Stimulated activated CD4-positive, alpha-beta T cell treated with anti-CD3 and anti-CD28 coated beads, Interleukin-1b, Interleukin-23, amount 100 ng/mL, for 48 hours (primary cell): ENCODE data around the gene PTPRG.

Experiments used
- DNase-seq: peaks from one replicate; pipeline ENCODE4 v3.0.0-alpha.2; 2020

PTPRG gene

DNA sequence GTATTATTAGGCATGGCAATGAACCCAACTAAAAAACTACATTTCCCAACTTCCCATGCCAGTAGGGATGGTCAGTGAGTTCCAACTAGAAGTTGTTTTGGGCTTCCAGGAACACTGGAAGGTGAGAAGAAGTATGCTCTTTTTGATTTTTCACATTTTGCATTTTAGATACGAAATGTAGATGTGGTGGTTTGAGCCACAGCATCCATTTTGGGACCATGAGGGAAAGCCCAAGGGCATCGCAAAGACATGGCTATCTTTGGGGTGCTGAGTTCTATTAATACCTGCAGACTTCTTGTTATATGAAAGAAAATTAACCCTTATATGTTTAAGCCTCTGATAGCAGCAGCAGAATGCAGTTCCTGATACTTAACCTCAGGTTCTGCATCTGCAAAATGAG is 62.9 kb downstream of the PTPRG start:
- no peak for DNase-seq

GRCh38 chr3:61625429-61625828 is 64.1 kb downstream of the PTPRG start:
- DNase-seq = no peak

DNA sequence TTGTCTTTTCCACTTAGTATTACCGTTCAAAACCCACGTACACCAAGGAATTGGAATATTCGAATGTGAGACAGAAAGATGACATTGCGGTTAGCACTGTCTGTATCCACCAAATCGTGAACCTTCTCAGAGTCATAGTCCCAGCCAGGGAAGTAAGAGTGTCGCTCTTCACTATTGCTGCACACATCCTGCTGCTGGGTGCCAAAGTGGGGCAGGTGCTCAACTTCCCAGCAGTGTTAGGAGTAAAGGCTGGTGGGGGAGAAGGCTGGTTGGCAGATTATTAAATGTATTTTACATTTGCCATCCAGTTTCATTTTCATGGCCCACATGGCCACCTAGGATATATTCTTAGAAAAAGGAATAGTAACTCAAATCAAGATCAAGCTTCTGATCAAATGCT is 65.1 kb downstream of the PTPRG start:
- DNase-seq = no peak

GRCh38 chr3:61627768-61628185 is 66.4 kb downstream of the PTPRG start:
- no peak for DNase-seq

DNA sequence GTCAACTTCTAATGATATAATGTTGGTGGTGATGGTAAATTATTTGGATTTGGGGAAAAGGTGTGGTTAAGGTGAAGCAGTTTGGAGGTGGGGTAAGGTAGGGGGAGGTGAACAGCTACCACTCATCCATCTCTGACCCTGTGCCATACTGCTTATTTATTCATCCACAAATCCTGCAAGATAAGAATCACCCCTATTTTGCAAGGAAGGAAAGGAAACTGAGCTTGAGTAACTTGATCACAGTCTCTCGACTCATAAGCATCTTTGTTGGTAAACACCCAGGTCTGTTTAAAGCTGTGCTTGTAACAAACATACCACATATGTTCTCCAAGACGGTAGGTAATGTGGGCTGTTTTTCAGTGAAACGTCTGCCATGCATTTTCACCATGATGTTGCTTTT is 67.3 kb downstream of the PTPRG start:
- DNase-seq = no peak

GRCh38 chr3:61629442-61629841 is 68.1 kb downstream of the PTPRG start:
- no peak for DNase-seq

- DNase-seq = no peak
Measured at GRCh38 chr3:61631108-61631769, 69.9 kb downstream of the PTPRG start.

DNA sequence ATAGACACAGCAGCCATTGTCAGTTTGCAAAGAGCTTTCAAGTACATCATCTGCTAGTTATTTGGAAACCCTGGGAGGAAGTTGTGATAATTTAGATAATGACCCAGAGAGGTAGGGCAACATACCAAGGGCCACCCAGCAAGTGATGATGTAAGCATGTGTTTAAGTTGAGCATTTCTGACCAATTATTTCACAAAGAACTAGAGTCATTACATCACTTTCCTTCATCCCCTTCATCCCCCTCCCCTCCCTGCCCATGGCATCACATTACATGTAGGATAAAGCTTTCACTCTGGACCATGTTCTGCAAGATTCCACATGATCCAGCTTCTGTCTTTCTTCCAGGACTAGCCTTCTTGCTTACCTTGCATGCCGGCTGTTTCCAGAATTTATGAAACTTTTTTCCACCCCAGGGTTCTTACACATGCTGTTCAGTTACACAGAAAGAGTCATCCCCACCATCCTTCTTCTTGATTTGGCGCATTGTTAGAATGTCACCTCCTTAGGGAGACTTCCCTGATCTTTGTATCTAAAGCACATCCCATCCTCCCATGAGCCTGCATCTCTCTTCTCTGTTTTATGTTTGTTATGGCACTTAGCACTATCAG is 71.3 kb downstream of the PTPRG start:
- no peak for DNase-seq

GRCh38 chr3:61634678-61635077 is 73.3 kb downstream of the PTPRG start:
- no peak for DNase-seq

DNA sequence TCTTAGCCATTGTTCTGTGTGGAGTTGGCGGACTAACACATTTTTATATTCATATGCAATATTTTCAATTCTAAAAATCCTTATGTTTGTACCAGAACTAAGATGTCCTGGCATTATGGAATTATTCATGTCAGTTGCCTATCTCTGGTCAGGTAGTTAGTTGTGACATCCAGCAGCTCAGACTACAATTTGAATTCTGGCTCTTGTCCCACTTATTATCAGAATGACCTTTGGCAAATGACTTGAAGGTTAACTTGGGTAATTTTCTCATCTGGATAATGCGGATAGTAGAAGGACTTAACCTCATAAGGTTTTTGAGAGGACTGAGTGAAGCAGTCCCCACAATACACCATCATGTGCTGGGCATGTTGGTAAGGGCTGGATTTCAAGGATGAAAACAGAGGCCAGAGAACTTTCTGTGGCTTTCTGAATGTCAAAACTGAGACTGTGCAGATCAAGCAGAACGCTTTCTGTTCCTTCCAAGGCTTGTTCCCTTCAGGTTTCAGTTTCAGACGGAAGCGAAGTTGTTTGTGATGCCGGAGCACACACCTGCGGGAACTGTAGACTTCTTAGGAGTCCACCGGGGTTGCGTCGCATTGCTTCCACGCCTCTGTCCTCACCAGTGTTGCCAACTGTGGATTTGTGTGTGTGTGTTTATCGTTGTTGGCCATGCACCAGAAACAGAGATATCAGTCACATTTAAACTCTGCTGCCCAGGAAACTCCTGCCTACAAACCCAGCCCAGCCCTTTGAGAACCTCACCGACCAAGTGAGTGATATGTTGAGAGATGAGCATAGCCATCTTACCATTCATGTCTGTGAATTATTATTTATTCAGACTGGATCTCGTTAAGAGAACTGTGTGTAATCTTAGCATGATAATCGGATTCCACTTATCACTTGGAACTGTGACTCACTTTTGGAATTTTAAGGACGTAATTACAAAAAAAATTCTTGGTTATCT is 76.0 kb downstream of the PTPRG start:
- DNase-seq = no peak

DNA sequence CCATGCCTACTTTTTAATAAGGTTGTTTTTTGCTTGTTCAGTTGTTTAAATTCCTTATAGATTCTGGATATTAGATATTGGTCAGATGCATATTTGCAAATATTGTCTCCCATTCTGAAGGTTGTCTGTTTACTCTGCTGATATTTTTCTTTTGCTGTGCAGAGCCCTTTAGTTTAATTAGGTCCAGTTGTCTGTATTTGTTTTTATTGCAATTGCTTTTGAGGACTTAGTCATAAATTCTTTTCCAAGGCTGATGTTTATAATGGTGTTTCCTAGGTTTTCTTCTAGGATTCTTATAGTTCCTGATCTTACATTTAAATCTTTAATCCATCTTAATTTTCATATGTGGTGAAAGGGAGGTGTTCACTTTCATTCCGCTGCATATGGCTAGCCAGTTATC is 77.4 kb downstream of the PTPRG start:
- DNase-seq = no peak

- no peak for DNase-seq
Measured at GRCh38 chr3:61639991-61640390, 78.6 kb downstream of the PTPRG start.

DNA sequence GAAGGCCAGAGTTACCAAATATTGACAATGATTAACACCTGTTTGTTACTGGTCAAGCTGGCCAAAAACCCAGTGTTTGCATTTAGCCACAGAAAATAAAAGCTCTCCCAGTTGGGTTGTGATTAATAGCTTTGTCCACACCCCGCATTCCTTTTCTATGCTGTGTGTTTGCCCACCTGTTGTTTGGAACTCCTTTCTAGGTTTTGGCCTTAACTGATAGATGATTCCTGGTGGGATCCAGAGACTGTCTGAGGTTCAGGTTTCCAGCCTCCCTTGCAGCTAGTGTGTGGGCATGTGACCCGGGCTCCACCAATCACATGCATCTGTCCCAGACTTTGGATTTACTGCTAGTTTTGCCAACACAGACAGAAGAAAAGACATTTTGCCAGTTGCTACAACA is 83.8 kb downstream of the PTPRG start:
- no peak for DNase-seq

DNA sequence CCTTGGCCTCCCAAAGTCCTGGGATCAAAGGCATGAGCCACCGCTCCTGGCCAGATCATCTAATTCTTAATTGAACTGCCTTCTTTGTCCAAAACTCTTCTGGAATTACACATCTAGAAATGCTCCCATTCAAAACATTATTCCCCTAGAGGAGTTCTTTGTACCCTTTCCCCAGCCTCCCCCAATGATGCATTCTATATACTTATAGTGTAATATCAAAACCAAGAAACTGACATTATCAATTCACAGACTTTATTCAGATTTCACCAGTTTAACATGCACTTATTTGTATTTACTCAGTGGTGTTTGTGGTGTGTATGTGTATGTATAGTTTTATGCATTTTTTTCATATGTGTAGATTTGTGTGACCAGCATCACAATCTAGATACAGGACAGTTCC is 85.0 kb downstream of the PTPRG start:
- no peak for DNase-seq

DNA sequence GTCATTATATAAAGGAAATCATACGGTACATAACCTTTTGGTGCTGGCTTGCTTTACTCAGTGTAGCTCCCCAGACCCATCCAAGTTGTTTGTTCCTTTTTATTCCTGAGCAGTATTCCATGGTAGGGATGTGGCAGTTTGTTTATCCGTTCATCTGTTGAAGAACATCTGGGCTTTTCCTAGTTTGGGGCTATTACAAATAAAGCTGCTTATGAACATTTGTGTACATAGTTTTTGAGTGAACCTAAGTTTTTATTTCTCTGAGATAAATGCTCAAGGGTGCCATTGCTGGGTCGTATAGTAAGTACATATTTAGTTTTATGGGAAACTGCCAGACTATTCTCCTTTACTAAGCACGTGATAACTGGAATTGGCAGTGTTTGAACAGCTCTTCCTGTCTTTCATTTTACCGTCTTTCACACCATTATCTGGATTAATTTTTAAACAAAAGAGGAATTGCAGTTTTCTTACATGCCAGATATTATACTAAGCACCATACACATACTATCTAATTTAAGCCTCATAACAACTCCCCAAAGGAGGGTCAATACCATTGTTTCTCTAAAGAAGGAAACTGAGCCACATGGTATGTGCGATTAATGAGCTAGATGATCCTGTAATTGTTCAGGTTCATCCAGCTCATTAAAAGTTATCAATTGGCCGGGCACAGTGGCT is 85.6 kb downstream of the PTPRG start:
- DNase-seq = no peak

DNA sequence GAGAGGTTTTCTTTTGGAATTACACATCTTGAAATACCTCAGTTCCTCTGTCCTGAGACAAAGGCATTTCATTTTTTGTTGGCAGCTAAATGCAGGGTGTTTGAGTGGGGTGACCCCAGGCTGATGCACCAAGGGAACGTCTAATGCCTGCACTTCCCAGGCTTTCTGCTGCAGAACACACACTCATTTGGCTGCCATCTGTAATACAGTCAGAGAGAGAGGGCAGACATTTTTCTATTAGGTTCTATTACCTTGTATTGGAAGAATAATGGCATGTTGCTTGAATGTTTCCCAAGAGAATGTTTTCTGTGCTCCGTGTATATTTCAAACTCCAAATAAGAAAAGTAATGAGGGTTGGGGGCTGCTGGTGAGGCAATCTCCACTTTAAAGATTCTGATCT is 87.1 kb downstream of the PTPRG start:
- no peak for DNase-seq

GRCh38 chr3:61649381-61650170 is 88.2 kb downstream of the PTPRG start:
- DNase-seq = no peak

DNA sequence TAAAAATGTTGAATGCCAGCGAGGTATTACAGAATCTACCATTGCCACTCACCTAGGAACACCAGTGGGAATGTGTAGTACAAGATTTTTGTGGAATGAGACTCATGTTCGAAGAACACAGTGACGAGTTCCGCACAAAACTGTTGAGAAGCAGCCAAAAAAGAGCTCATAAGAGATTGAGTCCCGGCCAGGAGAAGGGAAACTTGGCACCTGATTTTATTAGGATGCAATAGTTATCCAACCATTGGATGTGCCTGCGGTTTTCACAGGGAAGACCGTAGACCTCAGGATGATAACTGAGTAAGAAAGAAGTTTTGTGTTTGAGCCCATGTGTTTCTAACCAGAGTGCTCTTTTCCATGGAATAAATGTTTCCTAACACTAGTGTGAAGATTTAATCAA is 88.9 kb downstream of the PTPRG start:
- DNase-seq = no peak

GRCh38 chr3:61650719-61651410 is 89.5 kb downstream of the PTPRG start:
- DNase-seq = no peak

GRCh38 chr3:61657689-61658088 is 96.3 kb downstream of the PTPRG start:
- no peak for DNase-seq

GRCh38 chr3:61662861-61663260 is 101.5 kb downstream of the PTPRG start:
- DNase-seq = no peak
